ENCODE data around the gene ADARB2.
"Not testable (repeated sequence)": the region's sequence is repeated elsewhere in the genome, so short reads cannot be mapped to it uniquely, and the experiment has no call there.

ADARB2 gene

GRCh38 chr10:1173091-1173490 is 564.2 kb downstream of the ADARB2 start:
- DNase-seq, result no peak

- DNase-seq, result no peak
These were observed 564.9 kb downstream of the ADARB2 start for GRCh38 chr10:1172256-1172984.

GRCh38 chr10:1171586-1171985 is 565.7 kb downstream of the ADARB2 start:
- no peak for DNase-seq

GRCh38 chr10:1171182-1171581 is 566.1 kb downstream of the ADARB2 start:
- no peak for DNase-seq

GRCh38 chr10:1170867-1171180 is 566.5 kb downstream of the ADARB2 start:
- DNase-seq, result no peak

- no peak for DNase-seq
These were observed 567.1 kb downstream of the ADARB2 start for GRCh38 chr10:1169981-1170866.

GRCh38 chr10:1169186-1169885 is 568.0 kb downstream of the ADARB2 start:
- no peak for DNase-seq

- no peak for DNase-seq
These were observed 568.6 kb downstream of the ADARB2 start for GRCh38 chr10:1168763-1169162.

GRCh38 chr10:1166828-1167275 is 570.5 kb downstream of the ADARB2 start:
- DNase-seq, result no peak

- no peak for DNase-seq
These were observed 571.1 kb downstream of the ADARB2 start for GRCh38 chr10:1166101-1166827.

- DNase-seq, result no peak
These were observed 573.5 kb downstream of the ADARB2 start for GRCh38 chr10:1163831-1164230.

- no peak for DNase-seq
These were observed 574.1 kb downstream of the ADARB2 start for GRCh38 chr10:1163204-1163660.

GRCh38 chr10:1162481-1163203 is 574.7 kb downstream of the ADARB2 start:
- no peak for DNase-seq

GRCh38 chr10:1161315-1161673 is 576.0 kb downstream of the ADARB2 start:
- not testable (repeated sequence) for DNase-seq

- DNase-seq, result no peak
These were observed 576.6 kb downstream of the ADARB2 start for GRCh38 chr10:1160561-1161314.

GRCh38 chr10:1159131-1160061 is 577.9 kb downstream of the ADARB2 start:
- DNase-seq, result no peak

GRCh38 chr10:1158536-1158935 is 578.8 kb downstream of the ADARB2 start:
- not testable (repeated sequence) for DNase-seq

GRCh38 chr10:1158066-1158465 is 579.3 kb downstream of the ADARB2 start:
- DNase-seq, result no peak

- no peak for DNase-seq
These were observed 579.8 kb downstream of the ADARB2 start for GRCh38 chr10:1157615-1157933.

- no peak for DNase-seq
These were observed 580.3 kb downstream of the ADARB2 start for GRCh38 chr10:1156921-1157614.
